Endothelial cell of umbilical vein (primary cell): Measurements from ENCODE around the gene C12orf57. TPM values are rescaled to one million over a fixed set of nuclear protein-coding genes. Genes with fewer than 3 reads are reported as not detected.

ENCODE experiments used
- BruUV-seq: library from RNA; stranded (reverse); fragments of 400-500 nt; replicated peaks from 2 replicates; lab custom pipeline; 2021; lab: Mats Ljungman, UMichigan
- CTCF ChIA-PET: fragments of 300-600, 350-600 bp; sonication (Branson Sonifier 250); formaldehyde crosslinking; loops from one replicate; lab custom pipeline; 2021; ENCODE audit warnings: antibody characterized with exemption, inconsistent platforms; lab: Charles Lee
- POLR2A ChIA-PET: fragments of 300-600, 350-600 bp; sonication (Branson Sonifier 250); formaldehyde crosslinking; loops from one replicate; lab custom pipeline; 2021; ENCODE audit warnings: antibody characterized with exemption, inconsistent platforms; lab: Charles Lee
- DNase-seq: peaks from one replicate; pipeline ENCODE4 v3.0.0-alpha.2; 2011; ENCODE audit warnings: low read depth, low spot score
- FAIRE-seq: peaks from 2 replicates; lab custom pipeline; 2011; peaks lifted over from hg19 to GRCh38; lab: Jason Lieb, UNC
- H2AFZ ChIP-seq: 2 replicates; pipeline ENCODE4 v1.6.0; 2012; ENCODE audit warnings: low read depth, low read length, control low read depth, inconsistent platforms
- H3K27ac ChIP-seq: 2 replicates; pipeline ENCODE4 v1.5.1; 2011; ENCODE audit warnings: low read depth, mild to moderate bottlenecking, control low read depth, low read length, moderate library complexity; ENCODE audit not compliant: insufficient read depth
- H3K27me3 ChIP-seq, 2 experiments: 2 replicates each; pipeline versions ENCODE4 v1.6.0 to v1.6.1; 2011; ENCODE audit warnings: low read length in 2 of 2, mixed read lengths in 1 of 2; ENCODE audit not compliant: control insufficient read depth in 2 of 2, insufficient read depth in 2 of 2
- H3K36me3 ChIP-seq, 2 experiments: 2 replicates in 1 of 2; 3 replicates in 1 of 2; pipeline ENCODE4 v1.5.1; 2011; ENCODE audit warnings: low read length in 2 of 2, mild to moderate bottlenecking in 1 of 2, moderate library complexity in 1 of 2; ENCODE audit not compliant: control insufficient read depth in 2 of 2, insufficient read depth in 2 of 2; ENCODE audit errors: extremely low read depth in 1 of 2
- H3K4me1 ChIP-seq: 3 replicates; pipeline ENCODE4 v1.5.1; 2011; ENCODE audit warnings: mild to moderate bottlenecking, low read length; ENCODE audit not compliant: control insufficient read depth, insufficient read depth; ENCODE audit errors: extremely low read depth
- H3K4me2 ChIP-seq: 2 replicates; pipeline ENCODE4 v1.6.1; 2011; ENCODE audit warnings: low read length, control low read depth, mixed read lengths; ENCODE audit not compliant: insufficient read depth
- H3K4me3 ChIP-seq, 3 experiments: fragments of 200-600 bp in 1 of 3; sonication (generic), shearing (Covaris generic) in 1 of 3; replicated peaks in 1 of 3; 2 replicates each; pipeline ENCODE4 v1.5.1; 2011 to 2016; ENCODE audit warnings: control low read depth in 3 of 3, low read length in 3 of 3, mild to moderate bottlenecking in 2 of 3, inconsistent platforms in 1 of 3, low read depth in 1 of 3, moderate library complexity in 1 of 3; ENCODE audit not compliant: insufficient read depth in 1 of 3
- H3K79me2 ChIP-seq: 2 replicates; pipeline ENCODE4 v1.6.0; 2012; ENCODE audit warnings: low read length, inconsistent platforms; ENCODE audit not compliant: control insufficient read depth, insufficient read depth
- H3K9ac ChIP-seq: replicated peaks from 2 replicates; pipeline ENCODE3; 2011; ENCODE audit warnings: low read length, control low read depth; ENCODE audit not compliant: insufficient read depth; ENCODE audit errors: extremely low read depth
- H3K9me1 ChIP-seq: replicated peaks from 3 replicates; pipeline ENCODE4 v1.6.0; 2011; ENCODE audit warnings: mild to moderate bottlenecking, low read length; ENCODE audit not compliant: control insufficient read depth, insufficient read depth; ENCODE audit errors: extremely low read depth
- H3K9me3 ChIP-seq: replicated peaks from 2 replicates; pipeline ENCODE4 v1.5.1; 2012; ENCODE audit warnings: low read length, inconsistent platforms; ENCODE audit not compliant: control insufficient read depth, insufficient read depth
- H4K20me1 ChIP-seq: replicated peaks from 2 replicates; pipeline ENCODE3; 2011; ENCODE audit warnings: mild to moderate bottlenecking, low read length; ENCODE audit not compliant: control insufficient read depth, insufficient read depth; ENCODE audit errors: extremely low read depth
- EZH2 ChIP-seq: IDR thresholded peaks from 2 replicates; pipeline ENCODE4 v1.6.1; 2012; ENCODE audit warnings: borderline replicate concordance, low read depth, mild to moderate bottlenecking, moderate library complexity, low read length, inconsistent platforms; ENCODE audit not compliant: severe bottlenecking
- FOS ChIP-seq: IDR thresholded peaks from 2 replicates; pipeline ENCODE4 v1.6.1; 2011; ENCODE audit warnings: mild to moderate bottlenecking, low read length, moderate library complexity, borderline replicate concordance; ENCODE audit not compliant: insufficient read depth
- GATA2 ChIP-seq: IDR thresholded peaks from 2 replicates; pipeline ENCODE4 v1.7.0; 2011; ENCODE audit warnings: low read depth, mild to moderate bottlenecking, moderate library complexity, mixed read lengths, low read length; ENCODE audit not compliant: insufficient read length, insufficient read depth
- JUN ChIP-seq: IDR thresholded peaks from 2 replicates; pipeline ENCODE4 v1.6.1; 2011; ENCODE audit warnings: borderline replicate concordance, low read depth; ENCODE audit not compliant: insufficient read length, insufficient read depth
- MYC ChIP-seq: IDR thresholded peaks from one replicate; pipeline ENCODE4 v1.6.1; 2011; ENCODE audit warnings: mild to moderate bottlenecking, low read depth, low read length
- POLR2A ChIP-seq: IDR thresholded peaks from 2 replicates; pipeline ENCODE4 v1.6.1; 2012; ENCODE audit warnings: low read depth, mild to moderate bottlenecking, control low read depth, low read length
- POLR2AphosphoS5 ChIP-seq: IDR thresholded peaks from 2 replicates; pipeline ENCODE4 v1.6.1; 2012; ENCODE audit warnings: low read depth, mild to moderate bottlenecking, control low read depth, low read length, moderate library complexity; ENCODE audit not compliant: insufficient read depth
- dilution Hi-C: fragments of 300-500 bp; cut with MboI; formaldehyde crosslinking; loops from one replicate; pipeline ENCODE4 v1.15.0; 2019; ENCODE audit warnings: low sequenced_read_pairs; ENCODE audit not compliant: extremely low pct_ligation_motif_present
- intact Hi-C: fragments of 100-400 bp; cut with micrococcal nuclease; formaldehyde crosslinking; loops from one replicate; pipeline ENCODE4 v1.10.0; 2022
- polyA plus RNA-seq, 4 experiments: library from polyadenylated mRNA; depleted of rRNA in 3 of 4; stranded (reverse) in 3 of 4; unstranded in 1 of 4; fragments of >200 nt; gene quantifications; 2 replicates each; pipeline versions ENCODE4 v1.2.1 to v1.2.3, GENCODE V29; 2011 to 2012; ENCODE audit warnings: missing spikeins in 1 of 4
- total RNA-seq: library from RNA; stranded (reverse); gene quantifications from 2 replicates; pipeline ENCODE4 v1.2.3, GENCODE V29; 2021
- TF ChIP-seq, protein P1 (sequence below), 2 donors: IDR thresholded peaks; 1 replicate in 1 of 2; 2 replicates in 1 of 2; pipeline ENCODE4 v1.5.1; 2011; ENCODE audit warnings: low read length in 2 of 2, mild to moderate bottlenecking in 2 of 2, moderate library complexity in 2 of 2, control low read depth in 1 of 2, inconsistent platforms in 1 of 2, low read depth in 1 of 2; ENCODE audit not compliant: insufficient read depth in 1 of 2; ENCODE audit errors: extremely low read depth in 1 of 2
- TF ChIP-seq, protein P2 (sequence below): IDR thresholded peaks from 2 replicates; pipeline ENCODE4 v1.6.1; 2011; ENCODE audit not compliant: insufficient read depth, insufficient read length

The C12orf57 gene
- total and polyA plus RNA-seq, 2 donors (not counting 3 experiments of a cell fraction or from before 2014, with no cell fraction given): 167 to 729 TPM

DNA sequence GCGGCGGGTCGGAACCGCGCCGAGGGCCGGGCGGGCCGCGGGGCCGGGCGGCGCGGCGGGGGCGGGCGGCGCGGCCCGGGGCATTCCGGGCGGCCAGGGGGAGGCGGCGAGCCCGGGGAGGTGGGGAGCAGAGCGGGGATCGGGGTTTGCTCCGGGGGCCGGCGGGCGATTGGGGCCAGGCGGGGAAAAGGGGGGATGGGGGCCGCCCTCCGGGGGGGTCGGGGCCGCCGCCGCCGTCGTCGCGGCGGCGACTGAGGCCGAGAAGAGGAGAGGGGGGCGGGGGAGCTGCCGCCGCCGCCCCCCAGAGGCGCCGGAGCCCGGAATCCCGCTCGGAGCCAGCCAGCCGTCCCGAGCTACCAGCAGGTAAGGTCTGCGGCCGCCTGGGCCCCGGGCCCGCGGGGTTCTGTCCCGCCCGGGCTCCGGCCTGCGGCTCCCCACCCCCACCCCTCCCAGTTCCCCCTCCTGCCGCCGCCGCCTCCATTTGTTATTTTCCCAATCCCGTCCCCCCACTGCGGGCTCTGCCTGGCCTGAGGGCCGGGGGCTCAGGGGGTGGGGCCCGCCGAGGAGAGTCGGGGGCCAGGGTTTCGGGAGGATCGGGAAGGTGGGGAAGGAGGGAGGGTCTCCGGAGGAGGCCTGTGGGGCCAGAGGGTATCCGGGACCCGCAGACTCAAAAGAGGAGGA, 15.7 kb upstream of the C12orf57 start:
- H4K20me1 ChIP-seq: peaks cover 8% of the 10 kb centered on the region
- H2AFZ ChIP-seq: no peak overlapping the region
- H3K9me1 ChIP-seq: no peaks in the 10 kb centered on the region
- FAIRE-seq (no peak), DNase-seq (no peak)
- H3K4me3 ChIP-seq: peak overlapping the region; percentile 88 to 92 (median 90)
- dilution Hi-C loops: no loop called here
- H3K4me2 ChIP-seq: peak overlapping the region; percentile 87
- BruUV-seq: no TSS peak
- peaks cover 0 to 2% of the 10 kb centered on the region in 2 experiments for H3K36me3 ChIP-seq
- peaks cover 53% of the 10 kb centered on the region for H3K4me1 ChIP-seq
- ChIA-PET POLR2A (interaction anchor here (0.6 to 1.2 kb wide), 2 partner anchors 10 to 16 kb away, joined by 3 to 4 read pairs; partner anchors contain the start of genes C12orf57 and RNU7-1), CTCF (interaction anchor here (1.4 to 2.0 kb wide), 4 partner anchors 10 to 59 kb away, joined by 3 to 11 read pairs (median 4); partner anchors contain the start of genes C12orf57, RNU7-1 and SPSB2)
- H3K9ac ChIP-seq: peak overlapping the region; percentile 75
- H3K27ac ChIP-seq: peak overlapping the region; percentile 52
- intact Hi-C loops: no loop called here
- TF ChIP-seq POLR2AphosphoS5 (no peak), EZH2 (no peak), JUN (no peak), MYC (no peak), FOS (no peak), GATA2 (no peak), POLR2A (no peak)
- TF ChIP-seq, protein P1, sequence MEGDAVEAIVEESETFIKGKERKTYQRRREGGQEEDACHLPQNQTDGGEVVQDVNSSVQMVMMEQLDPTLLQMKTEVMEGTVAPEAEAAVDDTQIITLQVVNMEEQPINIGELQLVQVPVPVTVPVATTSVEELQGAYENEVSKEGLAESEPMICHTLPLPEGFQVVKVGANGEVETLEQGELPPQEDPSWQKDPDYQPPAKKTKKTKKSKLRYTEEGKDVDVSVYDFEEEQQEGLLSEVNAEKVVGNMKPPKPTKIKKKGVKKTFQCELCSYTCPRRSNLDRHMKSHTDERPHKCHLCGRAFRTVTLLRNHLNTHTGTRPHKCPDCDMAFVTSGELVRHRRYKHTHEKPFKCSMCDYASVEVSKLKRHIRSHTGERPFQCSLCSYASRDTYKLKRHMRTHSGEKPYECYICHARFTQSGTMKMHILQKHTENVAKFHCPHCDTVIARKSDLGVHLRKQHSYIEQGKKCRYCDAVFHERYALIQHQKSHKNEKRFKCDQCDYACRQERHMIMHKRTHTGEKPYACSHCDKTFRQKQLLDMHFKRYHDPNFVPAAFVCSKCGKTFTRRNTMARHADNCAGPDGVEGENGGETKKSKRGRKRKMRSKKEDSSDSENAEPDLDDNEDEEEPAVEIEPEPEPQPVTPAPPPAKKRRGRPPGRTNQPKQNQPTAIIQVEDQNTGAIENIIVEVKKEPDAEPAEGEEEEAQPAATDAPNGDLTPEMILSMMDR (IDR thresholded peaks at IDR 0.05; ENCODE audit: extremely low read depth in 1 of 2, insufficient read depth in 1 of 2, low read depth in 1 of 2, low read length in 2 of 2): no peak
- TF ChIP-seq, protein P2, sequence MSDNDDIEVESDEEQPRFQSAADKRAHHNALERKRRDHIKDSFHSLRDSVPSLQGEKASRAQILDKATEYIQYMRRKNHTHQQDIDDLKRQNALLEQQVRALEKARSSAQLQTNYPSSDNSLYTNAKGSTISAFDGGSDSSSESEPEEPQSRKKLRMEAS: no peak
- no peaks in the 10 kb centered on the region for H3K27me3 ChIP-seq
- no peaks in the 10 kb centered on the region for H3K9me3 ChIP-seq
- H3K79me2 ChIP-seq: peaks cover 59% of the 10 kb centered on the region
